HG03103 (cell line): ENCODE measurements around the gene CHCHD5.

Experiments used
- ATAC-seq: cut with Tn5 transposase; IDR thresholded peaks from one replicate; pipeline ENCODE4 v1.9.1; 2021; ENCODE audit warnings: low read depth; ENCODE audit not compliant: unreplicated experiment

Gene CHCHD5

GRCh38 chr2:112622528-112622849 is 38.1 kb downstream of the CHCHD5 start:
- no peak for ATAC-seq

- no peak for ATAC-seq
Measured at GRCh38 chr2:112623913-112624777, 39.7 kb downstream of the CHCHD5 start.

- ATAC-seq = no peak
Measured at GRCh38 chr2:112625474-112626114, 41.2 kb downstream of the CHCHD5 start.

- ATAC-seq = peak; percentile 51
Measured at GRCh38 chr2:112626604-112627059, 42.2 kb downstream of the CHCHD5 start.

- no peak for ATAC-seq
Measured at GRCh38 chr2:112627060-112628040, 42.9 kb downstream of the CHCHD5 start.

GRCh38 chr2:112629224-112629623 is 44.8 kb downstream of the CHCHD5 start:
- ATAC-seq = no peak

- ATAC-seq = no peak
Measured at GRCh38 chr2:112629823-112630222, 45.4 kb downstream of the CHCHD5 start.

- ATAC-seq = no peak
Measured at GRCh38 chr2:112630268-112630667, 45.9 kb downstream of the CHCHD5 start.

- ATAC-seq = no peak
Measured at GRCh38 chr2:112633708-112634107, 49.3 kb downstream of the CHCHD5 start.

GRCh38 chr2:112634153-112634873 is 49.9 kb downstream of the CHCHD5 start:
- ATAC-seq = no peak

GRCh38 chr2:112634874-112635157 is 50.4 kb downstream of the CHCHD5 start:
- no peak for ATAC-seq

GRCh38 chr2:112636605-112637288 is 52.3 kb downstream of the CHCHD5 start:
- peak; percentile 57 for ATAC-seq

- no peak for ATAC-seq
Measured at GRCh38 chr2:112637289-112637660, 52.9 kb downstream of the CHCHD5 start.
